Frontal cortex (tissue), 4 donors: ENCODE results near the gene SCAPER. TPM values are rescaled to one million over a fixed set of nuclear protein-coding genes. Genes with fewer than 3 reads are reported as not detected.
A peak's percentile ranks its signal among the peaks of the same experiment; 100 is the strongest.
"Not testable (repeated sequence)": the region's sequence is repeated elsewhere in the genome, so short reads cannot be mapped to it uniquely, and the experiment has no call there.

Experiments
- DNase-seq, 2 donors: peaks; one replicate each; pipeline ENCODE4 v3.0.0; 2012; ENCODE audit warnings: low spot score in 2 of 2
- FAIRE-seq: peaks from 2 replicates; lab custom pipeline; 2012; peaks lifted over from hg19 to GRCh38; lab: Jason Lieb, UNC
- total RNA-seq: library from RNA; depleted of rRNA; stranded (reverse); fragments of >200 nt; gene quantifications from one replicate; pipeline ENCODE4 v1.2.3, GENCODE V29; 2014
- donor health status: control.
- donor health status: control.
- donor health status: control.

The SCAPER gene
- total RNA-seq, 1 donor from 2014 or later: 76.6 TPM

GRCh38 chr15:76533060-76533820 is 371.9 kb downstream of the SCAPER start:
- FAIRE-seq: no peak
- no peak for DNase-seq

- DNase-seq (no peak), FAIRE-seq (no peak)
Measured at GRCh38 chr15:76529911-76530310, 375.2 kb downstream of the SCAPER start.

GRCh38 chr15:76526111-76526510 is 379.0 kb downstream of the SCAPER start:
- FAIRE-seq (no peak), DNase-seq (no peak)

DNA sequence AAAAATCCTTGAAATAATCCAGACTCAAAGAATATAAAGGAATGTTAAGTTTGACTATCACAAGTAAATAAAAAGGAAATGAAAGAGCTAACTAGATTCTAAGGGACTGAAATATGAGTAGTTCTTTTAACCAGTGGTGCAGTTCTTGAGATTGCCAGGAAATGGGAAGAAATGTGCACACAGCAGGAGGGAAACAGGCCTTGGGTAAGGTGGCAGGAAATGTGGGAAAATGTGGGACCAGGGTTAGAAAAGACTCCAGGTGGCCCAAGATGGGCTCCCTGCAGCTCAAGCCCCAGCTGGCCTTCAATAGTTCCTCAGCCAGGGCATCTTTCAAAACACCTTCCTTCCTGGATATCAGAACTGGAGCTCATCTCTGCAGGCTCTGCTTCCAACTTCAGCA is 387.2 kb downstream of the SCAPER start:
- DNase-seq (no peak), FAIRE-seq (no peak)

DNA sequence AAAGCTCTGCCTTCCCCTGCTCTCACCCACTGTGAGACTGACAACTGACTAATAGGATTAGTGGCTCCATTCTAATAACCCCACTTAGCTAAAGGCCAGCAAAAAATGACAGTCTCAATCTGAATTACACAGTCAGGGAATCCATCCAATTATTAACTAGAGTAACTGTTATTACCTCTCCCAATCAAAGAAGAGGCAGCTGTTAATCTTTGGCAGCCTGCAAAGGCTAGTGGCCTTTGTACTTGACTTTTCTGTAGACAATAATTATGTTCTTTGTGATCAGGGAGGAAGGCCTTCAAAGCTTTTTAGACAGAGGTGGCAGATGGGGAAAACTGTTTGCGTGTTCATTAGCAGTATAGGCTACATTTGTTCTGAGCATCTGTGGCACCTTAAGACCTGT is 390.9 kb downstream of the SCAPER start:
- no peak for DNase-seq
- FAIRE-seq: no peak

DNA sequence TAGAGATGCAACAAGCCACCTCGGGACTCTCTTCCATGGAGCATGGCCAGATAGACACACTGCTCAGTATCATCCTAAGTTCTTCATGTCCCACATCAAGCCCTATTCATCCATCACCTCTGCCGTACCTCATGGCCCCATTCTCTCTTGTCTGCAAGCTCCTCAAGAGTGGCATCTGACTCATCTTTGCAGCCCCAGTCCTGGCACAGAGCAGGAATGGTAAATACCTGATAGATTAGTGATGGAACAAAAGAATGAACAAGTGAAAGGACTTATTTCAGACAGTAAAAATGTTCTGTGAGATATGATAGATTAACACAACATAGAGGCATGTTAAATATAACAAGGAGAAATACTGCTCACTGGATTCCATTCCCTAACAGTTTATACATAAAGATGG is 392.2 kb downstream of the SCAPER start:
- FAIRE-seq (no peak), DNase-seq (no peak)

GRCh38 chr15:76510663-76511062 is 394.5 kb downstream of the SCAPER start:
- not testable (repeated sequence) for DNase-seq, FAIRE-seq

DNA sequence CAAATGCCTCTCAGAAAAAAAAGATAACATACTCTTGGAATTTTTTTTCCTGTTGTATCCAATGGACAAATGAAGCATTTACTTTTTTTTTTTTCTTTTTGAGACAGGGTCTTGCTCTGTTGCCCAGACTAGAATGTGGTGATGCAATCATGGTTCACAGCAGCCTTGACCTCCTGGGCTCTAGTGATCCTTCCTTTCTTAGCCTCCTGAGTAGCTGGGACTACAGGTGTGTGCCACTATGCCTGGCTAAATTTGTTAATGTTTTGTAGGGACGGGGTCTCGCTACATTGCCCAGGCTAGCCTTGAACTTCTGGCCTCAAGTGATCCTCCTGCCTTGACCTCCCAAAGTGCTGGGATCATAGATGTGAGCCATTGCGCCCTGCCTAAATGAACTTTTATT is 401.3 kb downstream of the SCAPER start:
- DNase-seq: no peak
- no peak for FAIRE-seq

- DNase-seq (no peak), FAIRE-seq (no peak)
Measured at GRCh38 chr15:76503121-76503520, 402.0 kb downstream of the SCAPER start.

DNA sequence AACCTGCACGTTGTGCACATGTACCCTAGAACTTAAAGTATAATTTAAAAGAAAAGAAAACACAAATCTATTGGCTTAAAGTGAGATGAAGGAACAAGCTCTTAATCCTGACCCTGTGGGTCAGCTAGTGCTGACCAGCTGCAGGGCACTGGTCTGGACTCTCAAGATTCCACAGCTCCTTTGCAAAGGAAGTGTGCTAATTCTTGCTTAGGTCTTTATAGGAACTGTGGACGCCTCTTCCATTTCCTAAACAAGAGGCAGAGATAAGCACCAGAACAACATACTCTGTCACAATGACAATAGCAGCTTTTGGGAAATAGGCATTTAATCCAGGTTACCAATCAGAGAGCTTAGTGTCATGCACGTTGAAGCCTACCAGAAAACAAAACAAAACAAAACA is 402.5 kb downstream of the SCAPER start:
- DNase-seq: no peak
- FAIRE-seq: no peak

- not testable (repeated sequence) for DNase-seq, FAIRE-seq
Measured at GRCh38 chr15:76502185-76502584, 403.0 kb downstream of the SCAPER start.

GRCh38 chr15:76501726-76502125 is 403.4 kb downstream of the SCAPER start:
- FAIRE-seq: no peak
- no peak for DNase-seq

DNA sequence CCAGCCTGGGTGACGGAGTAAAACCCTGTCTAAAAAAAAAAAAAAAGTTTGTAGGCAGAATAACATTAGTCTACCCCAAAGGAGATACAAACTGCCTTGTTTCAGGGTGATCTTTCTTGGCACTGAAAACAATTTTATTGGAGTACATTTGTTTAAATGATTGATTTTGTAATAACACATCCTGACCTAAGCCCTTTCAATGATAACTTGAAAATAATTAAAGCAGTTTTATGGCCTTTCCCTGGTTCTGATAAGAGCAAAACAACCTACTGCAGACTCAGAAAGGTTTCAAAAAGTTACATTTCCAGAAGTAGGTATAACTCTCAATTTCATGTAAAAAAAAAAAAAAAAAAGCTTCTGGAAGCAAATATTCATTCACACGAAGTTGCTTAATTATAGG is 404.1 kb downstream of the SCAPER start:
- no peak for DNase-seq
- no peak for FAIRE-seq

- DNase-seq (no peak), FAIRE-seq (no peak)
Measured at GRCh38 chr15:76495487-76495886, 409.7 kb downstream of the SCAPER start.

DNA sequence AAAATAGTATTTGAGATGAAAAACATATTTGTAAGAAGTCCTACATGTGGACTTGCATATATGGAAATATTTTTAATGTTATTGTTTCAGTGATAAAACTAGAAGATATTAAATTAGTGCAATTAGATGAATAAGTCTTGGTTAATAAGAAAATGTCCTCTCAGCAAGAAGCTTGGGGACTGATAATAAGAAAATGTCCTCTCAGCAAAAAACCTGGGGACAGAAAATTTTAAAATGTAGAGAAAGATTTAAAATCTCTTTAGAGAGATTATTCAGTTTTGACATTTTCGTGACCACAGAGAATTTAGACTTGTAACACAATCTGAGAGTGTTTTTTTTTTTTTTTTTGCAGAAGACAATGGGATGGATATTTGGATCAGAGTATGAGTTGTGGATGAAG is 412.6 kb downstream of the SCAPER start:
- DNase-seq: no peak
- peak; percentile 77 for FAIRE-seq

GRCh38 chr15:76483752-76484151 is 421.4 kb downstream of the SCAPER start:
- FAIRE-seq (no peak), DNase-seq (no peak)

- DNase-seq: no peak
- no peak for FAIRE-seq
Measured at GRCh38 chr15:76483018-76483417, 422.1 kb downstream of the SCAPER start.

DNA sequence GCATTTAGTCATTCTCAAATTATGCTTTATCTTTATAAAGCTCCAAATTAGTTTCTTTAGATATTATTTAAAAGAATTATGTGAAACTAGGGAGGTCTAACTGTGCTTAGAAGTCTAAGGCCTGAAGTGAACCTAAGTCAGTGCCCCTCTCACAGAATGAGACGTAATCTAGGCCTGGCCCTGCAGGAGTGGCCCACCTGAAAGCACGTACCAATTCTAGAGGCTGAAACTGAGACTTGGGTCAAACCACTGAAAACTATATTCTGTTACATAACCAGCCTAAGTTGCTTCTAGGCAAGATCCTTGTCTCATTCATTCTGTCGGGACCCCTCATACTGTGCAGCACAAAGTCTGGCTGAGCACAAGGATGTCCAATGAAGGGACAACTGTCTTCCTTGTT is 424.9 kb downstream of the SCAPER start:
- DNase-seq: no peak
- no peak for FAIRE-seq

DNA sequence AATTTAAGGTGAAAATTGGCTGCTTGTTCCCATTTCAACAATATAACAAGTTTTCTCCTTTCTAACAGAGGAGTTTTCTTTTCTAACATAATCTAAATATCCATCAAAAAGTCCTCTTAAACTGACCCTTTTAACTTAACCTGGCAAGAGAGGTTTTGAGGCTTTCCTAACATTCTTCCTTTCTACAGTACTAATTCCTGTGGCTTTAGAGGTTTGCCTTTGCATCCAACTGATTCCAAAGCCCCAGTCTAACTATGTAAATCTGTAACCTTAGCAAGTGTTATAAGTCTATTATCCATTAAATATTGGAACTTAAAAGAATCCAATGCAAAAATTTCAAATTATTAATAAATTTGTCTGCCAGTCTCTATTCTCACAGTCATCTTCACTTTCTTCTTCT is 434.4 kb downstream of the SCAPER start:
- no peak for DNase-seq

DNA sequence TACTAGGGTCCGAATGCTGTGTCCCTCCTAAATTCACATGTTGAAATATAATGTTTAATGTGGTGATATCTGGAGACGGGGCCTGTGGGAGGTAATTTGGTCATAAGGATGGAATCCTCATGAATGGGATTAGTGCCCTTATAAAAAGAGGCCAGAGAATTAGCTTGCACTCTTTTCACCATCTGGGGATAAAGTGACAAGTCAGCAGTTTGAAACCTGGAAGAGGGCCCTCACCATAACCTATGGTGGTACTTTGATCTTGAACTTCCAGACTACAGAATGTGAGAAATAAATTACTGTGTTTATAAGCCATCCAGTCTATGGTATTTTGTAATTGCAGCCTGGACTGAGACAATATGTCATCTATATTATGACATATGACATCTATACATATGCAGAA is 436.4 kb downstream of the SCAPER start:
- FAIRE-seq (no peak), DNase-seq (no peak)

More for the DNA sequence above, 434.4 kb downstream of the SCAPER start:
- no peak for FAIRE-seq

- DNase-seq (no peak), FAIRE-seq (no peak)
Measured at GRCh38 chr15:76467136-76467535, 438.0 kb downstream of the SCAPER start.

GRCh38 chr15:76465728-76466127 is 439.4 kb downstream of the SCAPER start:
- DNase-seq (no peak), FAIRE-seq (no peak)
